Measurements from ENCODE around the gene JAZF1.

- TF ChIP-seq EP300 (IDR thresholded peaks at IDR 0.05) (no peak), CTCF (IDR thresholded peaks at IDR 0.05) (no peak), POLR2A (IDR thresholded peaks at IDR 0.05; ENCODE audit: low read depth) (no peak)
These were observed 20.0 kb upstream of the JAZF1 start for GRCh38 chr7:28200598-28200997.
